OCI-LY1 (cell line): ENCODE data around the gene TEX14.

ENCODE experiments used
- CTCF ChIP-seq: fragments of 200-600 bp; sonication (generic), shearing (Covaris generic); IDR thresholded peaks from 2 replicates; pipeline ENCODE4 v1.5.1; 2017; ENCODE audit warnings: mild to moderate bottlenecking, antibody characterized with exemption, low read length, moderate library complexity, mixed read lengths
- EZH2 ChIP-seq: fragments of 200-600 bp; sonication (generic), shearing (Covaris generic); IDR thresholded peaks from 2 replicates; pipeline ENCODE4 v1.8.0; 2017; ENCODE audit warnings: borderline replicate concordance, mixed run types, mild to moderate bottlenecking, antibody characterized with exemption, low read length, moderate library complexity, mixed read lengths

- TF ChIP-seq CTCF: no peak
- no peak for TF ChIP-seq EZH2
These were observed at the start of gene TEX14 for GRCh38 chr17:58691701-58692238.
